Measurements from ENCODE around the gene DAD1.
"Not testable (repeated sequence)": the region's sequence is repeated elsewhere in the genome, so short reads cannot be mapped to it uniquely, and the experiment has no call there.

DAD1 gene

GRCh38 chr14:22589096-22589839 lies at the start of gene DAD1:
Gene DAD1, minus strand, starts transcription at chr14:22589224. Its CDS starts 67 bp downstream, at chr14:22589157.
- peak; percentile 99 for DNase-seq

- not testable (repeated sequence) for DNase-seq
Measured at GRCh38 chr14:22635980-22636379, 47.0 kb upstream of the DAD1 start.

- no peak for DNase-seq
Measured at GRCh38 chr14:22634233-22634900, 45.3 kb upstream of the DAD1 start.

- no peak for DNase-seq
Measured at GRCh38 chr14:22630486-22630885, 41.5 kb upstream of the DAD1 start.

- DNase-seq = no peak
Measured at GRCh38 chr14:22630066-22630465, 41.0 kb upstream of the DAD1 start.

GRCh38 chr14:22629361-22629760 lies 40.3 kb upstream of the DAD1 start:
- DNase-seq = no peak

DNA sequence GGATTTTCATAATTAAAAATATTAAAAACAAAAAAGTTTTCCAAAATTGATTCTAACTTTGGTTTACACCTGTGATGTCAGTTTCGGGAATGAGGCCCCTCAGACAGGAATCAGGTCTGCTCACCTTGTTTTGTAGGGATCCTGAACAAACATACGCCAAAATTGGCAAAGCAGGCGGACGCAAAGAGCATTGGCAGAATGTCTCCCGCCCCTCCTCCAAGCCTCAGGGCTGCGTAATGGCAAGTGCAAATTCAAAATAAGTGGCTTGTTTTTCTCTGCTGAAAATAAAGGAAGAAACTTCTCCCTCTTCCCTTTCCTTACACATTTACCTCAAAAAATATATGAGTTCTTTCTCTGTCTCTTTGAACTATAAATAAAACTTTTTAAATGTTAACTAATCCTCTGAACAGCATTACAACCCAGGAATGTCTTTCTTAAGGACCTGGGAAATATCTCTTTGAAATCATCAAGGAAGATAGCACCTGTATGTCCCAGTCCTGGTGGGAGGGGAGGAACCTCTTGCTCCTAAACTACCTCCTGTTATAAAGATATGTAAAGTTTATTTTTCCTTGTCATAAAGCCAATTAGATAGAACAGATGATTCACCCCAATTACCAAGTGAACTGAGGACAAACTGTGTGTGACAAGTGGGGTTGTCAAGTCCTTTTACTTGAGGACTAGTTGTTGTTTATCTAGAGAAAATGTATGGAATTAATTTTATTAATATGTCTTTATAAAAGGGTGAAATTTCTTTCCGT lies 38.7 kb upstream of the DAD1 start:
- DNase-seq = no peak

DNA sequence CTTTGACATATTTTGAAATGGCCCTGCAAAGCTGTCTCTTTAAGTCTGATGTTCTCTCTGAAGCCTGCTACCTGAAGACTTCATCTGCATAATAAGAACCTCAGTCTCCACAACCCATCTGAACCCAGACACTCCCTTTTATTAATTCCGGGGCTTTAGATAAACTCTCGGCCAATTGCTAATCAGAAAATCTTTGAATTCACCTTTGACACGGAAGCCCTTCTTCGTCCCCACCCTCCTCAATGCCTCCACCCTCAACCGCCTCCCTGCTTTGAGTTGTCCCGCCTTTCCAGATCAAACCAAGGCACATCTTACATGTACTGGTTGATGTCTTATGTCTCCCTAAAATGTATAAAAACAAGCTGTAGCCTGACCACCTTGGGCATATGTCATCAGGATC lies 37.6 kb upstream of the DAD1 start:
- DNase-seq = no peak

- peak; percentile 87 for DNase-seq
Measured at GRCh38 chr14:22623047-22623446, 34.0 kb upstream of the DAD1 start.

GRCh38 chr14:22622255-22622654 lies 33.2 kb upstream of the DAD1 start:
- DNase-seq = no peak

DNA sequence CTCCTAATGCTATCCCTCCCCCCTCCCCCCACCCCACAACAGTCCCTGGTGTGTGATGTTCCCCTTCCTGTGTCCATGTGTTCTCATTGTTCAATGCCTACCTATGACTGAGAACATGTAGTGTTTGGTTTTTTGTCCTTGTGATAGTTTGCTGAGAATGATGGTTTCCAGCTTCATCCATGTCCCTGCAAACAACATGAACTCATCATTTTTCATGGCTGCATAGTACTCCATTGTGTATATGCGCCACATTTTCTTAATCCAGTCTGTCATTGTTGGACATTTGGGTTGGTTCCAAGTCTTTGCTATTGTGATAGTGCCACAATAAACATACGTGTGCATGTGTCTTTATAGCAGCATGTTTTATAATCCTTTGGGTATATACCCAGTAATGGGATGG lies 26.7 kb upstream of the DAD1 start:
- not testable (repeated sequence) for DNase-seq

- DNase-seq = peak; percentile 63
Measured at GRCh38 chr14:22614240-22614799, 25.3 kb upstream of the DAD1 start.

GRCh38 chr14:22613736-22614239 lies 24.8 kb upstream of the DAD1 start:
- DNase-seq = no peak

- no peak for DNase-seq
Measured at GRCh38 chr14:22613106-22613695, 24.2 kb upstream of the DAD1 start.

DNA sequence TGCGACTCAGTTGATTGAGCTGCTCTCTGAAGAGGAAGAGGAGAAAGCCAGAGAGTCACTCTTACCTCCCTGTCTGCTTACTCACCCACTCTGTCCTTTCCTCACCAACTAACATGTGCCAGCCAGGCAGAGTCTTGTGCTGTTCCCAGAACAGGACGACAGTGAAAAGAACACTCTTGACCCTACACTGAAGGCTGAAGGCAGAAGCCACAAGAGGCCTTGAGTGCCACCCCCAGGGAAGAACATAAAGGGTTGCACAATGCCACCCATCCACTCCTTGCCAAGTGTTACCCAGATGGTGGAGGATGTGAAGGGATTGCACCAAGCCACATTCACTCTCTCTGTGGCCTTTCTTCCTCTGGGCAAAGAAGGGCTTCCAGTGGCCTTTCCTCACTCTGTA lies 21.9 kb upstream of the DAD1 start:
- peak; percentile 27 for DNase-seq

GRCh38 chr14:22607291-22607690 lies 18.3 kb upstream of the DAD1 start:
- DNase-seq = no peak

DNA sequence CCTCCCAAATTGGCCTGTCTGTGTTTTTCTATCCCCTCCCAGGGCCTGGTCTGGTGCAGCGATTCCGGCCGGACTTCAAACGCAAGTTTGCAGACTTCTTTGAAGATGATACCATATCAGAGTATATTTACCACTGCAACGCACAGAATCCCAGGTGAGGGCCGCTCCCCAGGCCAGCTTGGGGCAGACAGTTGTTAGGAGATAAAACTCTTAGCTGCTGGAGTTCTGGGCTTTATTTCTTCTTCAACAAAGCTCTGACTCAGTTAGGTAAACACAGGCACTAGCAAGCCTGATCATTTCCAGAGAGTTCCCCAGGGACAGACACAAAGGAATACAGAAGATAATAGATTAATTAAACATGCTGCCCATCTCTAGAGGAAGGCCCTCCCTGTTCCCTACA lies 17.4 kb upstream of the DAD1 start:
- no peak for DNase-seq

DNA sequence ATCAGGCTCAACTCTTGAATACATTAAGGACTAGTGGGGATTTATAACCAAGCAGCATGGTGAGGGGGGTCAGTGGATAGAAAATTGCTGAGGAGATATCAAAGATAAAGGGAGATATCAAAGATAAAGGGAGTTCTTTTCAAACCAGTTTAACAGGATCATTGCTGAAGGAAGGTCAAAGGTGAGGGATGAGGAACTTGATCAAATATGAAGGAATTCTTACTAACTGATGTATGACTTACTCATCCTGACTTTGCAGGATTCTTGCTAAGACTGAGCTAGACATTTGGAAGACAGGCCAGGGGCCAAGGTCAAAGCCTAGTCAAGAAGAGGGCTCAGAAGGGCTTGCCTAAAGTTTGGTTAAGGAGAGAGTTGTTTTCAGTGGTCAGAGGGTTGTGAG lies 13.8 kb upstream of the DAD1 start:
- DNase-seq = no peak

- no peak for DNase-seq
Measured at GRCh38 chr14:22601996-22602395, 13.0 kb upstream of the DAD1 start.

DNA sequence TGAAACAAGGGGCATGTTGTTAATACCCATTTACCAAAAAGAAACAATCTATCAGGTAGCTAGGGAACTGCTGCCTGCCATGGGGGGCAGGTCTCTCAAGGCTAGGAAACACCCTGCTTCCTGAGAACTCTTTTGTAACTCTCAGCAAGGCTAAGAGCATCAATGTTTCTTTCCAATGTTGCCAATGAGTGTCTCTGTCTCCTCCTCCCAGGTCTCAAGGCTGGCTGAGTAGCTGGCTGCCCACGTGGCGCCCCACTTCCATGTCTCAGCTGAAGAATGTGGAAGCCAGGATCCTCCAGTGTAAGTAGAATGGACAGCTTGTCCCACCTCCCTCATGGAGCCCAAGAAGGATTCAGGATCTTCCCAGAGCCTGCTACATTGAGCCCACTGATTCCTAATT lies 12.4 kb upstream of the DAD1 start:
- no peak for DNase-seq

GRCh38 chr14:22600027-22600426 lies 11.0 kb upstream of the DAD1 start:
- DNase-seq = no peak

GRCh38 chr14:22599349-22599748 lies 10.3 kb upstream of the DAD1 start:
- DNase-seq = no peak

DNA sequence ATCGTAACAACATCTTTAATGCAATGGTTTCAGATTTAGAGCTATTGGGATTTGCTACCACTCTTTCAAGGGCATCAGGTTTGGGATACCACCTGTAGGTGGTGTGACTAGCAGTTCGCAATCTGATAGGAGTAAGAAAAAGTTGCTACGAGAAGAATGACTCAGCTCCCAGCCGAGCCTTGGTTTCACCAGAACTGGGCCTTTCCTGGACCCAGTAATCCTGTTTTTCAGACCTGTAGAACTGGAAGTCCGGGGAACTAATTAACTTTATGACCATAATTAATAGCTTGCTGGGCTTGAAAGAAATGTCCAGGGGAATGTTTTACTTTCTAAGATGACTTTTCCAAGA lies 9.8 kb upstream of the DAD1 start:
- DNase-seq = no peak

All from MV-4-11 (cell line).